ENCODE data around the gene CNPPD1.

The CNPPD1 gene

GRCh38 chr2:219160186-219161017, 16.3 kb downstream of the CNPPD1 start, which contains the start of gene NHEJ1:
NHEJ1 (minus strand) TSS chr2:219160815; CDS start chr2:219158362, 2,453 bp downstream.
- DNase-seq (ENCODE audit: low read depth in 2 of 2), result peak; percentile 91 to 95

DNA sequence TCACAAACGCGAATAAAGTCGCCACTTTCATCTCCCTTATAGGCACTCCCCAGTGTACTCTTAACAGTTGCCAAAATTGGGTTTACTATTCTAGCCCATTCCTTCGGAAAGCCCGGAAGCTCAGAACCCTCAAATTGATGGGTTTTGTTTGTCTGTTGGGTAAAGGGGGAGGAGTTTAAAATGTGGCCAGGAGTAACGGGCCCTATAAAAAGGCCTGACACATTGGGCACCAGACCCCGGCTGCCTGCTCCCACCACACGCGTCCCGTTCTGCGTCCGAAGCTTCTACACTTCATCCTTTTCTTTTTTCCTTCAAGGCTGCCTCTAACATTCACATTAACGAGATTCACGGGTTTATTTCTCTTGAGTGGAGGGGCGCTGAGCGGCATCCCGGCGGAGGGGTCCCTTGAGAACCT, 16.9 kb downstream of the CNPPD1 start:
- DNase-seq (ENCODE audit: low read depth in 2 of 2), result no peak

DNA sequence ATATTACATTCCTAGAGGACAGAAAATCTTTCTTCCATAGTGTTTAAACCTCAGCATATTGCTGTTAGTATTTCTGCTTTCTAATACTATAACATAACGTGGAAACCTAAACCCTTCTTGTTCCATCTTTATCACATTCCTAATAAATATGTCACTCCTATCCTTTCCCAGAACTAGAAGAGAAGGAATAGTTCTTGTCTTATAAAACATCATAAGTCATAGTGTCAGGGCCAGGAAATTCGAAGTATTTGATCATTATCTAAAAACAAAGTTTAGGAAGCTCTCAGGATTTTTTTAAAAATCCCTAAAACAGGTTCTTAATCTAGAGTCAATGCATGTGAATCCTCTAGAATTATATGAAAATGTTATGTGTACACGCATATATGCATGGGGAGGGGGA, 18.1 kb downstream of the CNPPD1 start:
- no peak for DNase-seq (ENCODE audit: low read depth in 2 of 2)

DNA sequence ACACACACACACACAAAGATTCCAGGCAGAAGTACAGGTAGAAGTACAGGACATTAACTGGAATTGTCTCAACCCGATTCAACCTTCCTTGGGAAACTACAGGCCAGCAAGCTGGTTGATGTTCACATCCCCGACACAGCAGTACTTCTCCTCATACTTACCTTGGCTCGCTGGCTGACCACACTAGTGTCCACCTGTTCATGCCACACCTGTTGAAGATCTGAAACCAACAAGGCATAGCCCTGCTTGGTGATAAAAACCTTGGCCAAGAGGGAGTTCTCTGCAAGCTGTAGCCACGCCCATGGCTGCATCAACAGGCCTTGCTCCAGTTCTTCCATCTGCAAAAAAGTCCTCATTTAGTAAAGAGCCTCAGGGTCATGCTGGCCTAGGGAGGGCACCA, 18.7 kb downstream of the CNPPD1 start:
- DNase-seq (ENCODE audit: low read depth in 2 of 2), result no peak

GRCh38 chr2:219157396-219157795, 19.3 kb downstream of the CNPPD1 start:
- no peak for DNase-seq (ENCODE audit: low read depth in 2 of 2)

GRCh38 chr2:219155054-219155644, 21.6 kb downstream of the CNPPD1 start:
- peak in 1 of 2 donors; percentile 27 for DNase-seq (ENCODE audit: low read depth in 2 of 2)

- DNase-seq (ENCODE audit: low read depth in 2 of 2), result no peak
Measured at GRCh38 chr2:219149667-219150066, 27.1 kb downstream of the CNPPD1 start.

DNA sequence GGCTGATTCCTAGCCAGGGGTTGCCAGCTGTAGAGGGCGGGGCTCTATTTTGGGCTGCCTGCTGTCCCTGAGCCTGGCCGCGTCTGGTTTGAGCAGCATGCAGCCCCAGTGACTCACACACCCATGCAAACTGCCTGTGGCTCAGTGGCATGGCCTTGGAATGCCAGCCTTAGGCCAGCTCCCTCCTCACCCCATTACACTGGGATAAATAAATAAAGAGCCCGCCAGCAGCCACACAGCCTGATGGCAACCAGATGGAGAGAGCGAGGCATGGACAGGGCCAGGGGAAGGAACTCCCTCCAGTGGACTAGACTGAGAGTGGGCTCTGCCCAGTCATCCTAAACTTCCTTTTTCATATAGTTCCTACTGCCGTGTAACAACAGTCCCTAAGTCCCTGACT, 34.4 kb downstream of the CNPPD1 start:
- no peak for DNase-seq (ENCODE audit: low read depth in 2 of 2)

GRCh38 chr2:219140722-219141121, 36.0 kb downstream of the CNPPD1 start:
- DNase-seq (ENCODE audit: low read depth in 2 of 2), result no peak

DNA sequence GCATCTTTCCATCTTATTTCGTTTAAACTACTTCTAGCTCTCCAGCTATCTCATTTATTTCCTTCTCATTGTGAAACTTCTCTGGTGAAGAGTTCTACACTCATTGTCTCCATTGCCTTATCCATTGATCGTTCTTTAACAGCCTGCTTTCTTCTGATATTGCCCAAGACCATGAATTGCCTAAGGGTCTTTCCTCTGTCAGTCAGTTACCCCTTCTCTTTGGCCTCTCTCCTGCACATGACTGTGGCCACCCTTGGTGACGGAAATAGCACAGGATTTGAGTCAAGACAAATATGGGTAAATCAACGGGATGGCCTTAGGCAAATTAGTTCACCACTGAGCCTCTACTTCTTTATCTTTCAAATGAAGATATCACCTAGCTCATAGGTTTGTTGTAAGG, 42.7 kb downstream of the CNPPD1 start:
- no peak for DNase-seq (ENCODE audit: low read depth in 2 of 2)

DNA sequence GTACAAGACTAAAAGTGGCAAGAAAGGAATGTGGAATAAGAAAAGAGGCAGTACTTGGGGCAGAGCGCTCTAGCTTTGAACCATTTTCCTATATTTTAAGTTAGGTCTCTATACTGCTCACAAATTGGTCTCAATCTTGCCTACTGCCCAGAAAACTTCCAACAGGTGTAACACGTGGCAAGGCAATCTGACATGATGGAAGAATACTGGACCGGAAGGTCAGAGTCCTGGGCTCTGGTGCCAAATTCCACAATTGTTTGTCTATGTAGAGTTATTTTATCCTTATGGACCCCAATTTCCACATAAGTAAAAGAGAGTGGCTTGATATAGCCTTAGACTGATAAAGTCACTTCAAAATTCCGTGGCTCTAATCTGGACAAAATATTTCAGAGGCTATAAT, 45.0 kb downstream of the CNPPD1 start:
- DNase-seq (ENCODE audit: low read depth in 2 of 2), result no peak

DNA sequence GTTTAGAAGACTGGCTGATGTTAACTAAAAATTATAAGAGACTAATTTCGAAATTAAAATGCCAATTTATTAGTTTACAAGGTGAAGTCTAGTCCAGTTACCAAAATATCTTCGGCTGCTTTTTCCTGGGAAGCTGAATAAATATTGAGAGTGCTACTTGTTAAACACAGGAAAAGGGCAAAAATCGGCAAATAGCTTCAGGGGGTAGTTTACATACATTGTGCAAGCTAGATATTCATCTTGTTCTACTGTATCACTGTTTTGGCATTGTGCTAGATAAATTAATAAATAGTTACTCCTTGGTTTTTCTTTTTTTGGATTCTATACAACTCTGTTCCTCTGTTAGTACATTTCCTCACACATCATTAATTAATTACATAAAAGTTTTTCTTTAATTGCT, 45.4 kb downstream of the CNPPD1 start:
- no peak for DNase-seq (ENCODE audit: low read depth in 2 of 2)

GRCh38 chr2:219129589-219129988, 47.1 kb downstream of the CNPPD1 start:
- no peak for DNase-seq (ENCODE audit: low read depth in 2 of 2)

DNA sequence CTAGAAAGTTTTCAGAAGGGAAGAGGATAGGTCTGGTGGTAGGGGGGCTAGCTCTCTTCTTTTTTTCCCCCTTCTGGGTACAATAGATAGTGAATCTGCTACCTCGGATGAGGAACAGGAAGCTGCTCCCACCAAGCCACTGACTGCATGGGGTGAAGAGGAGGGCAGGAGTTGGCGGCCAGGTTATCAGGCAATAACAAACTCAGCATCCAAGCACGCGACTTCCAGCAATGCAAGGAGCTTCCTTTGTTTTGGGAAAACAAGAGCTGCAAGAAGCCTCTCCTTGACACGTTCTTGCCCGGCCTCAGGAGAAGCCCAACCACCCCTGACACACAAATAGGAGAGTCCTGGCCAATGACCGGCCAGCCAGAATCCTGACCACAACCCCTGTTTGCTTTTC, 48.3 kb downstream of the CNPPD1 start:
- DNase-seq (ENCODE audit: low read depth in 2 of 2), result no peak

DNA sequence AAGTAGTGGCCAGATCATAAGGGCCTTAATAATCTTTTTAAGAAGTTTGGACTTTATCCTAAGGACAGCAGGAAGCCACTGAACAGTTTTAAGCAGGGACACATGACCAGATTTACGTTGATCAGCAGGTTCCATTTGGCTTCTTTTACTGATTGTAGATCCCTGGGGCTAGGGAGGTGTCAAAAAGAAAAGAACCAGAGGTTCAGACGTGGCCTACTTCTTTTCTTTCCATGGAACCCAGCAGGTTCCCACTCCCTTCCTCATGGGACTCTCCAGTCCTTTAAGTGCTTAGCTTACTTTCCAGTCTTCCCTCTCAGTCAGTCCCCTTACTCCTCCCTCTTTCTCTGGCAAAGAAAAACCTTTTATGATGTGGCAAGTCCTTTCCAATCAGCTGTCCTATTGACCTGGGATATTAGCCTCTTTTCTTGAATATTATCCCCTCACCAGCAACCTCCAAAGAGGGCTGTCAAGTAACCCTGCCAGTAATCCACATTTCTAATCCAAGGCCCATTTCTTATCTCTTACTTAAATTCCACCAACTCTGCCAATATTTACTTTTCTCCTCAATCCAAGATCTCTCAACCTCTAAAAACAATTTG, 49.6 kb downstream of the CNPPD1 start:
- no peak for DNase-seq (ENCODE audit: low read depth in 2 of 2)

GRCh38 chr2:219126555-219126954, 50.2 kb downstream of the CNPPD1 start:
- DNase-seq (ENCODE audit: low read depth in 2 of 2), result no peak

DNA sequence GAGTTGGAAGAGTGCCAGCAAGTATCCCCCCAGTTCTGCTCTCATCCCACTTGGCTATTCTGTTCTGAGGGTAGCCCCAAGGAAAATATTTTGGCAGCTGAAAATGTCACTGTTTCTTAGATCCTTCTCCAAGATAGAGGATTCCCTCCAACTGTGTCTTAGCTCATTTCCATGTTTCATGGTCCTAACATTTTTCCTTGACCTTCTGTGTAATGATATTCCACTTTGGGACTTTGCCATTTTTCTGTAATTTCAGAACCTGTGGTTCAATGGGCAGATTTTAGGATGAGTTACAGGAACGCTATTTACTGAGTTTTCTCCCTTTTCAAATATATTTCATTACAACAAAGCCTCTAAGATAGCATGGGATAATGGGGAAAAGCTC, 50.8 kb downstream of the CNPPD1 start:
- DNase-seq (ENCODE audit: low read depth in 2 of 2), result no peak

DNA sequence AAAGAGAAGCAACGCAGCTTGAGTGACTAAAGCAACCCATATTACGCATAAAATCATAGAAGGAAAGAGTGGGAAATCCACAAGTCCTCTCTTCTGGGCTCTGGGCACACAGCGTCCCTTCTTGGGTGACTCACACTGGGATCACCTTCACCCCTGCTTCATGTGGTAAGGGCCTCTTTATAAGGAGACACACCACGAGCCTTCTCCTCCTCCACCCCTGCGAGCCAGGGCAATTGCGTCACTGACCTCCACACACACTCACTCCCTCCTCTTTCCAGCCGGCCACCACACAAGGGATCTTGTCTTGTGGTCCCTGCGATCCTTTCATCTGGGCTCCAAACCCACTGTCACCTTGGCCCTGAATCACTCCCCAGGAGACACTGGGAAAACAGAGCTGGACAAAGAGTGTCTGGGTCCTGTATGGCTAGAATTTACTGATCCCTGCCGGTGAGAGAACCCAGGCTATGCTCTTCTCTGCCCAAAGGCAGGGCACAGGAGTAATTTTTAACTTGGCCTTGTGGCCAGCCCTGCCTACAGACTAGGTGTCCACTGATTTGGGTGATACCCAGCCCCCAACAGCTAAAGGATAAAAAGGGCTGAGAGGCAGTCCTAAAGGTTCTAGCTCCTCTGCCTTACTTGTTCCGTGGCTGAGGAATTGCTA, 51.4 kb downstream of the CNPPD1 start:
- DNase-seq (ENCODE audit: low read depth in 2 of 2), result no peak

- no peak for DNase-seq (ENCODE audit: low read depth in 2 of 2)
Measured at GRCh38 chr2:219124381-219125110, 52.2 kb downstream of the CNPPD1 start.

DNA sequence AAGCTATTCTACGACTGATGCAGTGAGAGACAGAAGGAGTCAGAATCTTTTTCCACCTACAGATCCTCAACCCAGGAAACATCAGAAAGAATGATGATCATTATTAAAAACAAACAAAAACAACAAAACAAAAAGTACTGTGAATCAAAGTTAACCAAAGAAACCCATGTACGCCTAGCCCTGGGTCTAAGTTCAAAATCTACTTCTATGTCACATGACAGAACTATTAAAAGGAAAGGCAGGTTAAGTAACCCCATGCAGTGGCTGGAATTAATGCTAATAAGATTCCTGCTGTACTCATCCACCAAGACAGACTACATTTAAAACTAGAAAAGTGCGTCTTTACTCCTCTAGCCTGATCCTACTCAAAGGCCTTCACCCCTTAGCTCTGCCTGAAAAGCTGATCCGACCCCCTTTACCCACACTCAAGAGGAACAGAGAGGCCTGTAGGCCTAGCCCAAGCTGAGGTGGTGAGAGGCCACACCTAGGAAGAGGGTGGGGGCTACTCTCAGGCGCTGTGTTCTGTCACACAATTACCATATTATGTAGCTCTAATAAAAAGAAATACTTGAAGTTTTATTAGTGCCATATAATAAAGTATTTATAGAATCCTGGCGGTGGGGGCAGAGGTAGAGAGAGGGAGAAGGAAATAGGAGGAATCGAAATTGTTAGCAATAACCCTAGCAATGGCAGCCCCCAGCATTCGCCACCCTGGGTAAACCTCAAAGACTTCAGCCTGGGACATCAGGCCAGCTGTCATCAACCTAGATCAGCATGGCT, 53.2 kb downstream of the CNPPD1 start:
- DNase-seq (ENCODE audit: low read depth in 2 of 2), result no peak

Measured in activated CD4-positive, alpha-beta T cell treated with anti-CD3 and anti-CD28 coated beads for 24 hours (primary cell).